Epidermal melanocyte (primary cell): ENCODE measurements around the gene CHD5.
"Not testable (repeated sequence)": the region's sequence is repeated elsewhere in the genome, so short reads cannot be mapped to it uniquely, and the experiment has no call there.

ENCODE experiments used
- DNase-seq: peaks from one replicate; pipeline ENCODE4 v3.0.0; 2011; ENCODE audit warnings: low spot score; ENCODE audit not compliant: insufficient read length

Gene CHD5

DNA sequence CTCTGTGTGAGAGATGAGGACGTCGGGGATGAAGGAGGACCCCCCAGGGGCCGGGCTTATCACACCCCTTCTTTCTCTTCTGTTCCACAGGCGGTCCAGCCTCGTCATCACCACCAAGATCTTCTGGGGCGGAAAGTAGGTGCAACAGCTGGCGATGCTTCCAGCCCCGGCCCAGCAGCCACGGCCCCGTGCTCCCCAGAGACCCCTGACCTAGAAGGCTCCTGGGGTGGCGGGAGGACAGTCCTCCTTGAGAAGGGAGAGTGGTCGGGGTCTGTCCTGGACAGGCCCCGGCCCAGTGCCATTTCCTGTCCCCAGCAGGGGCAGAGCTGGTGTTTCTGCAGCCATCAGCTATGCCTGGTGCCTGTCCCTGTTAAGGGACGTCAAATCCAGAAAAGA, 92.7 kb downstream of the CHD5 start:
- DNase-seq, result no peak

DNA sequence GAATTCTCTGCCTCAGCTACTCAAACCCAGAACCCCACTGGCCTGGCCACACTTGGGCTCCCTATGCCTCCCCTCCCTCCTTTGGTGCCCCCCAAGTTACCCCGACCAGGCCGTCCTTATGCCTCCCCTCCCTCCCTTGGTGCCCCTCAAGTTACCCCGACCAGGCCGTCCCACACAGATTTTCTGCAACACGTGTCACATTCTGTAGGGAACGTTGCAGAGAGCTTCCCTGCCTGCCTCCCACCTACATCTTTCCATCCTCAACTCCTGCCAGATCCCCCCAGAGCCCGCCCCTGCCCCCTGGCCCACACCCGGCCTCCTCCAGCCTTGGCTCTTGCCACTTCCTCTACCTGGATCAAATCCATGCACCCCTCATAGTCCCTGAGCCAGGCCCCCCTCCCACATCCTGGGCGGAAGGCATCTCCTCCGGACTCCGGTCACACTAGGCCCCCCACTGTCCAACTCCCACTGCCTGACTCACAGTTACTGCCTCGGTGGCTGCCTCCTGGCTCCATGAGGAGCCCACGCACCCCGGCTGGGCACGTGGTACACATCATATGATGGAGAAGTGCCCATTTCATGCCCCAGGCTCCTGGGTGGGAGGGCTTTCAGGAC, 93.3 kb downstream of the CHD5 start:
- DNase-seq, result no peak

DNA sequence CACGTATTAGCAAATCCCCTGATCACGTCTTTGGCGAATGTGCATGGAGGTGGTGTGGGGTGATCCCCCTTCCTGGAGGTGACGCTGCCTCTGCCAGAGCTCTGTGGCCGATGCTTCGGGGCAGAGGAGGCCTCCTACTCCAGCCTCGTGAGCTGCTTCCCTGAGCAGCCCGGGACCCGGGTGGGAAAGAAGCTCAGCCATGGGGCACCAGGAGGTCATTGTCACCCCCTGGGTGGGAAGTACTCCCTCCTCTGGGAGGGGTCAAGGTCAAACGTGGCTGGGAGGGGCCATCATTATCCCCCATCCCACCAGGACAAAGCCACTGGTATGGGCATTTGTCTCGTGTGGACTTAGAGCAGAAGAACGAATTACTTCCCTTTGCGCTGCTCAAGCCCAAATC, 93.8 kb downstream of the CHD5 start:
- DNase-seq, result no peak

DNA sequence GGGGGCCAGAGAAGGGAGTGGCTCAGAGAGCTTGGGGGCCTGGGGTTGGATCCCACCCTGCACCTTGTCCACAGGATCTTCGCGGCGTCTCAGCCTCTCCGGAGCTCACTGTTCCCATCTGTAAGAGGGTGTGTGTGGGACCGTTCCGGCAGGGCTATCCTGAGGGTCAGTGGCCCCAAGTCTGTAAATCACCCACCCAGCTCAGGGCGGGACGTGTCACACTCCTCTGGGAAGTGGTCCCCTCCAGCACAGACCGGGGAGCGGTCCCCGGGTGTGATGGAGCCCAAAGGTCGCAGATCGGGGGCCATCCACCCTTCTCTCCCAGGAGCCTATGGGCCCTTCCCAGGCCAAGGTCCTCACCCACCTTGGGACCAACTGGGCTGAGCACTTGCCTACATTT, 94.5 kb downstream of the CHD5 start:
- DNase-seq, result no peak

DNA sequence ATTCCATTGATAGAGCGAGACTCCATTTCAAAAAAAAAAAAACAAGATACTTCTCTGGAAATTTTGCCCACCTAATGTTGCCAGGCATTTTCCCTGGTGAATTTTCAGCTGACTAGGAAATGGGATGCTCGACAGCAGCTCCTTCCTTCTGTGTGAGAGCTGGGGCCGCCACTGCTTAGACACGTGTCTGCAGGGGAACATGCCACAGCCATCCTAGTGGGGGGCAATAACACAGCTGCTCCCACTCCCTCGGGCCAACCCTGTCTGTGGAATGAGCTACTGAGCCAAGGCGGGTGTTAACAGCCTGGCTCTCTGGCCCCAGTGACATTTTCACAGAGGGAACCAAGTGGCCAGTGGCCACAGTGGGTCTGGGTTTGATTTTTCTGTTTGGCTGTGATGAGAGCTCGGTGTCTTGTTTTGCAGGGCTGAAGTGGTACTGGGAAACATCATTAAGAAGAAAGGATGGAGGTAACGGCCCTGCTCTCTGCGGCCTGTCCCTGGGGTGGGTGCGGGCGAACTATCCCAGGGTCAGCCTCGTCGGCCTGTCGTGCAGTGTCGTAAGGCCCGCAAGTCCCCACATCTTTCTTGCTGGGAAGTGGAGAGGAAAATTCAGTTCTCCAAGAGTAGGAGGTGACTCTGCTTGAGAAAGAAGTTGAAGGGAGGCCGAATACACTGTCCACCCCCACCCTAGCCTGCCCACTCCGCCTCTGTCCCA, 95.2 kb downstream of the CHD5 start:
- DNase-seq, result no peak

DNA sequence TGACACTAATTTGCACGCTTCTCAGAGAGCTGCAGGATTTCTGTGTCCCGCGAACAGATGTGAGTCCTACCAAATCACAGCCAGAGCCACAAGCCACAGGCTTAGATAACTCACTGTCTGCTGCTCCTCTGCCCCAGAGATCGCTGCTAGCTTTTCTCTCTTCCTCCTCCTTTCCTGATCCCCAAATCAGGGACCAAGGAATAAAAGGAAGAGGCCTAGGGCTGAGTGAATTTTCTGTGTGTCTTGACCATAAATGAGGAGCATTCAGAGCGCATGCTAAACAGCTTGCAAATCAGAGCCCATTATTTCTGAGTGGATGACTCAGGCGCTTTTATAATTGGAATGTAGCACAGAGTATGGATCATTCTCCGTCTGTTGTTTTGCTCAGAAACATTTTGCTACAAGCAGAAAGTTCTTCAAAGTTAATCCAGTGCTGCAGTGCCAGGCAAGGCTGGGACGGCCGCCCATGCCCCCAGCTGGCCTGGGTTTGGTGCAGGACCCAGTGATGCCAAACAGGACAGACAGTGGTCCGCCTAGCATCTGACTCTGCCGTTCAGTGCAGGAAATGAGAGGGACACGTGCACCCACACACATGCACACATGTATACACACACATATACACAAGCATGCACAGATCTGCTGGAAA, 96.2 kb downstream of the CHD5 start:
- no peak for DNase-seq

DNA sequence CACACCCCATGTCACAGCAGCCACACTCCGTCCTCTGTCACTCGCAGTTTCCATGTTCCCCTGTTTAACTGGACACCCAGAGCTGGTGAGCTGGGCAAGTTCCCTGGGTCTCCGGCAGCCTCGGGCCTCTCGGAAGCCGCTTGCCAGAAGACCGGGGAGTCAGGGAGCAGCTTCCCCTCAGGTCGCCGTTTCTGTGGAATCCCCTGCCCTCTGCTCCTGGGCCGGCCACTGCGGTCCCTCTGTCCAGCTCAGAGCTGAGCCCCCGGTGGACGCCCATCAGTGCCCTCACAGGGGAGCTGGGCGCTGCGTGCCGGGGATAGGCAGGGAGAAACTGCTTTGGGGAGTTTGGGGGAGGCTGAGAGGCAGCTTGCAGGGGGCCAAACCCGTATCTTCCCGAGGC, 96.7 kb downstream of the CHD5 start:
- DNase-seq, result no peak

DNA sequence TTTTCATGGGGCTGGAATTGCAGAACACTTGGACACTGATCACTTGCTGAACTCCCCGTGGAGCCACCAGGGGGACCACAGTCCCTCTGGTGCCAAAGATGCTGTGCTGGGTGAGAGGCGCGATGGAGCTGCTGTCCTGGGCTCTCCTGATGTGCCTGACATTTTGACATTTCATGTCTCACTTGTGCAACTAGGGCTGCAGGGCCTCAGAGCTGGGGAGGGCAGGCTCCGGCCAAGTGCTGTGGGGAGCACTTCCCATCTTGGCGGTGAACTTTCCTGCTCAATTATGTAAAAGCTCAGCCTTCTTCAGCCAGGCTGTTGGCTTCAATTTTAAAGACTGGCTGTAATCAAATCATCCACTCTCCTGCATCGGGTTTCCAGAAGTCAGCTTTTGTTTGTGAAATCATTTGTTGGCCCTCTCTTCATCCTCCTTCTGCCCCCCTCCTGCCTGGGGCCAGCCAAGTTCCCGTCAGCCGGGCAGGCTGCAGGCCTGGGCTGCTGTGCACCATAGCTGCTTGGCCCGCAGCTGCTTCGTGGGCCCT, 97.6 kb downstream of the CHD5 start:
- no peak for DNase-seq

DNA sequence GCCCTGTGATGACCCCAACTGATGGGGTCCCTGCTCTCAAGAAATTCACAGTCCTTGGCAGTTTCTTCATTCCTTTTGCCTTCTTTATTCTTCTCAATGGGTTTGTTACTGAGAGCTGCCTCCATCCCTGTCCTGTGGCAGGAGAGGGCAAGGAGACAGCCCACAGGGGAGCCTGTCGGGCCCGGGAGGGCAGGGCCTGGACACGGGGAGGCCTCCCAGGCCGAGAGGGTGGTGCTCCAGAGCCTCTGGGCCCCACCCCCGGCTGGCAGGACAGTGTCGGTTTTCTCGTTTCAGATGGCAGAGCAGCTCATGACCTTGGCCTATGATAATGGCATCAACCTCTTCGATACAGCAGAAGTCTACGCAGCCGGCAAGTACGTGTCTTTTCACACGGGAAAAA, 98.2 kb downstream of the CHD5 start:
- DNase-seq, result no peak

DNA sequence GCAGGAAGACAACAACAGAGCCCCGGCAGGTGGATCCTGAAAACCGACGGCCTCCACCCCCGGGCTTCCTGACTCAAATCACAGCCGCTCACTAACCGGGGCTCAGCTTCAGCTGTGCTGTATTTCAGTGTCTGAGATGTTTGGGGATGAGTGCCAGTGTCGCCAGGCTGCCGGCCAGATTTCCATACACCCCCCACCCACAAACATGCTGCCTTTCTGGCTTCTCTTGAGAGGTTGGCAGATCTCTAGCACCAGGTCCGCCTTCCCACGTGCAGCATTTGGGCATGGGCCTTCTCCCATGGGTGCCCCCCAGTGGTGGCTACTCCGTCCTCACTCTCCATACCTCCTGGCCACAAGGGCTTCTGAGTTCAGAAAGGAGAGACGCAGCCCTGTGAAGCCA, 99.7 kb downstream of the CHD5 start:
- no peak for DNase-seq

DNA sequence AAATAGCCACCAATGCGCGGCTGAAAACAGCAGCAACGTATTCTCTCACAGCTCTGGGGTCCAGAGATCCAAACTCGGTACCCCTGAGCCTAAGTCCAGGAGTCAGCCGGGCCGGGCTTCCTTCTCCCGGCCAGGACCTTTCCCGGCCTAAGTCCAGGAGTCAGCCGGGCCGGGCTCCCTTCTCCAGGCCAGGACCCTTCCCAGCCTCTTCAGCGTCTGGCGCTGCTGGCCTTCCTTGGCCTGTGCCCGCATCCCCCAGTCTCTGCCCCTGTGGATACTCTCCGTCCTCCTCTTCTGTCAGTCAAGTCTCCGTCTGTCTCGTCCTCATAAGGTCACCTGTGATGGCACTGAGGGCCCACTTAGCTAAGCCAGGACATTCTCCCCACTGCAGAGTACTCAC, 102.2 kb downstream of the CHD5 start:
- DNase-seq, result no peak

DNA sequence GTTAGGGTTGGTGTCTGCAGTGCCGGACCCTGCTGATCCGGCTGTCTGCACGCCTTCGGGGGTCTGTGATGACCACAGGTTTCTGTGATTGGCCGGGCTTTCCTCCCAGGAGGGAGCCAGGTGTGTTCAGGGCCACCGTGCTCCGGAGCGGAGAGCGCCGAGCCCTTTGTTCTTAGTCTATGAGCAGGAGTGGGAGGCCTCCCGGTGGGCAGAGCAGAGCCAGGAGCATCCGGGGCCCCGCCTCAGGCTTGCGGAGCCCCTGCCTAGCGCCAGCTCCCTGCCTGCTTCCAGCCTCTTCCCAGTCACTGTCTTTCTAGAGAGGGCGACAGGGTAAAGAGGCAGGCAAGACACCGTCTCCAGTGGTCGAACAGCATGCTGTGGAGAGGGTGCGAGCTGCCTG, 102.6 kb downstream of the CHD5 start:
- no peak for DNase-seq

DNA sequence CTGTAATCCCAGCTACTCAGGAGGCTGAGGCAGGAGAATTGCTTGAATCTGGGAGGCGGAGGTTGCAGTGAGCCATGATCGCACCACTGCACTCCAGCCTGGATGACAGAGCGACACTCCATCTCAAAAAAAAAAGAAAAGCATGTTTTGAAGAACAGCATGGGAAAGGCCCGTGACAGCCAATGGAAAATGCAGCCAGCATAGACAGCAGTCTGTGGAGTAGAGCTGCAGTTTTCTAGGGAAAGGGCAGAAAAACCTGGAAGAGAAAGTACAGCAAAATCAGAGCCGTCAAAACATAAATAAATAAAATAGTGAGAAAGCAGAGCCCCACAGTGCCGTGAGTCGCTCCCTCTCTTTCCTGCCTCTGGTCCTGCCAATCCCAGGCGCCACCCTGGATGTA, 103.1 kb downstream of the CHD5 start:
- not testable (repeated sequence) for DNase-seq

DNA sequence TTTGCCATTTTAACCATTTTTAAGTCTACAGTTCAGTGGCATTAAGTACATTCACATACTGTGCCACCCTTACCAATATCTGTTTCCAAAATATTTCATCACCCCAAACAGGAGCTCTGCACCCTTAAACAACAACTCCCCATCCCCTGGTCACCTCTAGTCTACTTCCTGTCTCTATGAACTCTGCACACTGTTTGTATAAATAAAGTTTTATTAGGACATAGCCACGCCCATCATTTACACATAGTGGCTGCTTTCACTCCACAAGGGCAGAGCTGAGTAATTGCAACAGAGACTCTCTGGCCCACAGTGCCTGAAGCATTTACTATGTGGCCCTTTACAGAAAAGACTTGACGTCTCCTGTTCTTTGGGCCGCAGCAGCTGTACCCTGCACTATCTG, 104.4 kb downstream of the CHD5 start:
- DNase-seq, result no peak

DNA sequence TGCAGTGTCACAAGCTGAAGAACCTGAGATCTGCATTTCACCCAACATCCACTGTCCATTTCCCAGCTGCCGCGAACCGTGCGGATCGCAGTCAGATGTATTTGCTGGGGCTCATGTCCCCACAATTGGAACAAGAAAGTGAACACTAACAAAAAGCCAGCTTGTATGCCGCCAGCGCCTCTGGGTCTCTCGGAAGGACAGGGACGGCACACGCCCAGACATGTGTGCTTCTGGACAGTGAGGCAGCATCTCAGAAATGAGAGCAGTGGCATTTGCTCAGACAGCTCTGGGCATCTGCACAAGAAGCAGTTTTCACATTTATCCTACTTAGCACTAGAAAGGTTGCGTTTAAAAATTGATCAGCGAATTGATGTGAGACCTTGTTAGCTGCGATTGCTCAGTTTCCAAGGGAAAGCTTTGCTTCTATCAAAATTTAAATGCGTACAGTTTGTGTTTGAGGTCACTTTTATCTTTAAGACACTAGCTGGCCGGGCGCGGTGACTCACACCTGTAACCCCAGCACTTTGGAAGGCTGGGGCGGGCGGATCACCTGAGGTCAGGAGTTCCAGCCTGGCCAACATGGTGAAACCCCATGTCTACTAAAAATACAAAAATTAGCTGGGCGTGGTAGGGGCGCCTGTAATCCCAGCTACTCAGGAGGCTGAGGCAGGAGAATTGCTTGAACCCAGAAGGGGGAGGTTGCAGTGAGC, 105.8 kb downstream of the CHD5 start:
- no peak for DNase-seq

DNA sequence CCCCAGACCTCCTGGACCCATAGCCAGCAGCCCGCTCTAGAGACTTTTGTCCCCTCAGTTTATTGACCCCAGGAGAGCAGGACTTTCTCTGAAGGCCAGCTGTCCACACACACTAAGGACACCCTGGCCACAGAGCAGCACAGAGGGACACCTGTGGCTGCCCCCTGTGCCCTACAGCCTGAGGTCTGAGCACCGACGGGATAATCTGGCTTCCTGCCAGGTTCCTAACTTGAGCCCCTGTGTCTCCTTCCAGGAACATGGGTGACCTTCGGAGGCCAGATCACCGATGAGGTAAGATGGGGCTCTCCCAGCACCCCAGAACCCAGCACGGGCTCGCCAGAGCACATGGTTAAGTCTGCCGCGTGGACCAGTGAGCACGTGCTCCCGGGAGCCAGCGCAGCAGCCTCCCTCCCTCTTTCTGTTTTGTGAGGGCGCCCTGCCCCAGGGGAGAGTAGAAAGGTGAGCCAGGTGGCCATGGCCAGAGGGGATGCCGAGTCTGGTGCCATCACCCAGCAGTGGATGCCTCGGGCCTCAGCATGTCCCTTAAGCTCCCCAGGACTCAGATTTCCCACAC, 106.6 kb downstream of the CHD5 start:
- DNase-seq, result no peak

DNA sequence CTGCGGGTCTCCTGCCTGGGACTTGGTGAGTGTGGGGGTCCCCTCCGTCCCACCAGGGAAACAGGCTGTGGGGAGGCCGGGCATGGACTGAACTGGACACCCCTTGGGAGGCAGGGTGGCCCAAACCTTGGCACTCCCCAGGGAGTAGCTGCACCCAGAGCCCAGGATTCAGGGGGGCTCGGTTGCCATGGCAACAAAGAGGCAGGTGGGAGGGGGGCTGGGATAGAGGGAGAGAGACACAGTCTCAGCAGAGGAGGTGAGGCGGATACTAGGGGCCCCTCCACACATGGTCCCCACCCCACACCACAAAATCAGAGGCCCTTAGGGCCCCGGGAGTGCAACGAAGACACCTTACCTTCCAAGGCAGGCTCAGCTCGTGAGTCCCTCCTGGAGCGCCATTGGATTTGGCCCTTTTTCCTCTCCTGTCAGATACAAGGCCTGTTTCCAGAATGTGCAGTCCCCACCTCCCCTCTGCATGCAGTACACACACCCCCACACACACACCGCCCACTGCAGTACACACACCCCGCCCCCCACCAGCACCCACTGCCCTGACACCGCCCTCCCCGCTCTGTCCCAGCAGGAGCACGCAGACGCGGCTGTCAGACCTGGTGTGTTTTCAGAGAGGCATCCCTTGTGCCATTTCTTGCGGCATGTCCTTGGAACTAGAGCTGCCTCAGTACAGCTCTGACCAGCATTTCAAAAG, 107.2 kb downstream of the CHD5 start:
- DNase-seq, result no peak

DNA sequence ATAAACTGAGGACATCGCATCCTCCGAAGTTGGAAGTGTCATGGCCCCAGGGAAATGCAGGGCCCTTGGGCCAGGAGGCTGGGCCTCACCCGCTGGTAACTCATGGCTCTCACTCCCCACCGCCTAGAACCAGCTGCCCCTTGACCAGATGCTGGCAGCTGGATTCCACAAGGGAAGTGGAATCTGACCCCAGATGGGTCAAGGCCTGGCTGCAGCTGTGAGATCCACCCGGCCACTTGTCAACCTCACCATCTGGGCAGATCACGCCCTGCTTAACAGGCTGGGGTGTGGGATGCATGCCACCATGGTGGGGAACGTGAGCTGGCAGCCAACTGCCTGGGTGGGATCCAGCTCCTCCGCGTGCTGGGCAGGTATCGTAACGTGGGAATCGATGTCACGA, 108.9 kb downstream of the CHD5 start:
- no peak for DNase-seq

DNA sequence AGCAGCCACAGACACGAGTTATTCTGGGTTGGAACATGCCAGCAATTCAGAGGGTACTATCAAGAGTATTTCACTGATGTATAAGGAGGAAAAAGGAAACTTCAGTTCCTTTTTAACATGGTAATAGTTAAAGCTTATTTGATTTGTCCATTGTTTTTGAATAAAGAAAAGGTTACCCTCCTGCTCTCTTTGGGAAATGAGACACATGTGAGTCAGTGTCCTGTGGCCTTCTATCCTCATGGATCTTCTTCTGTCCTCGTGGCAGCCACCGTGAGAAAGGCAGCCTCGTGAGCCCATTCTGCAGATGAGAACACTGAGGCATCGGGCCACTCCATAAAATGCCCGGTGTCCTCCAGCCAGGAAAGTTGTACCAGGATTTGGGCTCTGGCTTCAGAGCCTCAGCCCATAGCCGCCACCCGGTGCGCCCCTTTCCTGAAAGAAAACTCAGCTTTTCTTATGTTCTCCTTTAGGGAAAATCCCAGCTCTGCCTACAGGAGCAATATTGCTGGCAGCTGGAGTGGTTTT, 109.6 kb downstream of the CHD5 start:
- no peak for DNase-seq

DNA sequence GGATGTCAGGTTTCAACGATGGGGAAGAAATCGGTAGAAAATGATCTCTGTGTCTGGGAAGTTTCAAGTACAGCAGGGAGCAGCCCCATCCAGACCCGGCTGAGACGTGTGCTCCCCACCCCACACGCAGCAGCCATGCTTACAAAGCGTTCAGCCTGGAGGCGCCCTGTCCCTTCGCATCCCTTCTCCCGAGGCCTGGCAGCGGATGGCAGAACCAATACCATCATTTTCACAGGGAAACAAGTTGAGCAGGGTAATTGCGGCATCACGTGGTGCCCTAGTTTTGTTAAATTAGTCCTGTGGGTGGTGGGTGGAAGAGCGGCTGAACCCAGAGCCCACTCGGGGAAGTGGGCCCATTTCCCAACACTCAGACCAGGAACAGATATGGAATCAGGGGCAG, 110.5 kb downstream of the CHD5 start:
- DNase-seq, result no peak

DNA sequence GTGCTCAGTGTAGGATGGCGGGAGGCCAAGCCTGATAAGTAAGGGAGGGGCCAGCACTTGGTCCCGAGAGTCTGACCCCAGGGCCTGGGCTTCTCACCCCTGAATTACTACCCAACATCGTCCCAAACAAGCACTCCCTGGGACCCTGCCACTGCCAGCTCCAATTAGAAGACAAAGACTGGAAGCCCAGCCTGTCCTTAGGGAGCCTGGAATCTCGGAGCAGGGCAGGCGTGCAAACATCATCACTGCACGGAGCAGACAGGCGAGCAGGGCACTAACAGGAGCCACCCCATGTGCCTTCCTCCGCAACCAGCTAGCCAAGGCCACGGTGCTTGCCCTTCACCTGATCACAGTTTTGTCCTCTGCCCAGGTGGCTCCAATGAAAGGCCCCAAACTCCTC, 111.2 kb downstream of the CHD5 start:
- no peak for DNase-seq
